NCI-H2196 (cell line): ENCODE results near the gene CPSF3.
"Not testable (repeated sequence)": the region's sequence is repeated elsewhere in the genome, so short reads cannot be mapped to it uniquely, and the experiment has no call there.

ENCODE experiments used
- DNase-seq: peaks from one replicate; lab custom pipeline; 2025; ENCODE audit not compliant: unreplicated experiment; lab: John Stamatoyannopoulos, UW

The CPSF3 gene

GRCh38 chr2:9498210-9498609 lies 74.8 kb downstream of the CPSF3 start:
- DNase-seq = no peak

DNA sequence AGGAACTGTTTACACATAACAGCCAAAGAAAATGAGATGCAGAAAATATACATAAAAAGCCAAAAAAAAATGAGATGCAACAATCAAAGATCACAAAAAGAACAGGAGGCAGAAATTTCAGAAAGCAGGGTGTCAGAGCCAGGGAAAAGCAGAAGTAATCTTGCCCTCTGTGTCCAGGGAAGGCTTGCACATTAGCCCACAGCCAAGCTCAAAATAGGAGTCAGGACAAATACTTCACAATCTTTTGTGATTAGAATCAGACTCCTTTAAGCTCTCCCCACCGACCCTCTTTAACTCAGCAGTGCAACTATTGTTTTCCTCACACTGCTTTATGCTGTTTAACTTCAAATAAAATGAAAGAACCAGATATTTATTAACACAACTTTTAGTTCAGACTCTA lies 85.5 kb downstream of the CPSF3 start:
- DNase-seq = no peak

DNA sequence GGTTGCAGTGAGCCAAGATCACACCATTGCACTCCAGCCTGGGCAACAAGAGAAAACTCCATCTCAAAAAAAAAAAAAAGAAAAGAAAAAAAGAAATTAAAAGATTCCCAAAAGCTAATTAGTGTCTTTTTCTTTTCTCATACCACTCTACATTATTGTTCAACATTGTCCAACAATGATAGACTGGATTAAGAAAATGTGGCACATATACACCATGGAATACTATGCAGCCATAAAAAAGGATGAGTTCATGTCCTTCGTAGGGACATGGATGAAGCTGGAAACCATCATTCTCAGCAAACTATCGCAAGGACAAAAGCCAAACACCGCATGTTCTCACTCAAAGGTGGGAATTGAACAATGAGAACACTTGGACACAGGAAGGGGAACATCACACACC lies 90.5 kb downstream of the CPSF3 start:
- not testable (repeated sequence) for DNase-seq

GRCh38 chr2:9517118-9517782 lies 93.8 kb downstream of the CPSF3 start:
- DNase-seq = no peak

DNA sequence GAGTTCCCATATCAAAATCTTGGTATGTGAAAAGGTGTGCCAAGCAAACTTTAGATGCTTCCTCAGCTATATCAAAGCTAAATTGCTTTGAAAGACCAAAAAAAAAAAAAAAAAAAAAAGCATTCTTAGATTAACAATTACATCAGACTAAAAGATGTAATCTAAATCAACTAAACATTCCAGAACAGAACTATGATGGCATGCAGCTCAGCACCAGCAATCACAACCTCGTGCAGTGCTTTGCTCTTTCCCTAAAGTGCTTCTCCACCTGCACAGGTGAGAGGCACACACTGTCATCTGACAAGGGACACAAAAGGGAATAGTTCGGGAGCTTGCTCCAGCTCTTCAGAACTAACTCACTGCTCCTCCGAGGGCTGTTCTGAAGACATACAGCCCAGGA lies 94.7 kb downstream of the CPSF3 start:
- no peak for DNase-seq

- DNase-seq = no peak
These were observed 95.3 kb downstream of the CPSF3 start for GRCh38 chr2:9518780-9519179.

- no peak for DNase-seq
These were observed 95.8 kb downstream of the CPSF3 start for GRCh38 chr2:9519250-9519649.
